Testis (tissue), 2 donors: ENCODE results near the gene TUFT1.

Experiments used
- POLR2A ChIP-seq: fragments of 450-650 bp; IDR thresholded peaks from one replicate; pipeline ENCODE4 v1.6.1; 2017; ENCODE audit warnings: antibody characterized with exemption, mild to moderate bottlenecking, moderate library complexity
- TF ChIP-seq, protein P1 (sequence below), 3 experiments: fragments of 450-650 bp in 2 of 3; fragments of 200-600 bp in 1 of 3; sonication (generic) in 1 of 3; IDR thresholded peaks; one replicate each; pipeline ENCODE4 v1.5.1; 2016 to 2019; ENCODE audit warnings: antibody characterized with exemption in 3 of 3, mild to moderate bottlenecking in 2 of 3, moderate library complexity in 1 of 3

DNA sequence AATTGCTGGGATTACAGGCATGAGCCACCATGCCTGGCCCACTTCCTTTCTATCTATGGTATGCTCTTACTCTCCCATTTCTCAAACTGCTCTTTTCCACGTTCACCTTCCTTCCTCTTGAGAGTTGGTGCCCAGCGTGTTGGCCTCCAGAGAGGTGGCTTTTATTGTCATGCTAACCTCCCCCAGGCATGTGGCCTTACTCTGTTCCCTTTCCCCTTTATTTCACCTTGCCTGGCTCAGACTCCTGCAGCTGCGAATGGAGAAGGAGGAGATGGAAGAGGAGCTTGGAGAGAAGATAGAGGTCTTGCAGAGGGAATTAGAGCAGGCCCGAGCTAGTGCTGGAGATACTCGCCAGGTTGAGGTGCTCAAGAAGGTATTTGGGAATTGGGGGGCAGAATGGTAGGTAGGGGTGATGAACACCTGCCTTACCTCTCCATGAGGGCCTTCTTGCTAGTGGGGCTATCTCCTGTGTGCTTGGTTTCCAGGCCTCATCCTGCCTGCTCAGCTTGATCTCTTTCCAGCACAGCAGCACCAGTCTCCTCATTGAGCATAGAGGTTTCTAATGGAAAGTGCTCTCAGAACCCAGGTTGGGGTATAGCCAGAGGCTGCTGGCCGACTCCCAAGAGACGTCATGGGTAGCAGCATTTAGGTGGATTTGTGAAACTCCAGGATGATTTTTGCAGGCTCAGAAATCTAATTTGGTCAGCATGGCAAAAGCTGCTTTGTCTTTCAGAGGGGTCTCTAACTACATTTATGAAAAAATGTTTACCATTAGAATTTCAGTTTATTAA lies 13.2 kb upstream of the TUFT1 start:
- TF ChIP-seq, protein P1, sequence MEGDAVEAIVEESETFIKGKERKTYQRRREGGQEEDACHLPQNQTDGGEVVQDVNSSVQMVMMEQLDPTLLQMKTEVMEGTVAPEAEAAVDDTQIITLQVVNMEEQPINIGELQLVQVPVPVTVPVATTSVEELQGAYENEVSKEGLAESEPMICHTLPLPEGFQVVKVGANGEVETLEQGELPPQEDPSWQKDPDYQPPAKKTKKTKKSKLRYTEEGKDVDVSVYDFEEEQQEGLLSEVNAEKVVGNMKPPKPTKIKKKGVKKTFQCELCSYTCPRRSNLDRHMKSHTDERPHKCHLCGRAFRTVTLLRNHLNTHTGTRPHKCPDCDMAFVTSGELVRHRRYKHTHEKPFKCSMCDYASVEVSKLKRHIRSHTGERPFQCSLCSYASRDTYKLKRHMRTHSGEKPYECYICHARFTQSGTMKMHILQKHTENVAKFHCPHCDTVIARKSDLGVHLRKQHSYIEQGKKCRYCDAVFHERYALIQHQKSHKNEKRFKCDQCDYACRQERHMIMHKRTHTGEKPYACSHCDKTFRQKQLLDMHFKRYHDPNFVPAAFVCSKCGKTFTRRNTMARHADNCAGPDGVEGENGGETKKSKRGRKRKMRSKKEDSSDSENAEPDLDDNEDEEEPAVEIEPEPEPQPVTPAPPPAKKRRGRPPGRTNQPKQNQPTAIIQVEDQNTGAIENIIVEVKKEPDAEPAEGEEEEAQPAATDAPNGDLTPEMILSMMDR (IDR thresholded peaks at IDR 0.05): no peak
- no peak for TF ChIP-seq POLR2A
